ENCODE measurements around the gene PDE11A. TPM values are rescaled to one million over a fixed set of nuclear protein-coding genes. Genes with fewer than 3 reads are reported as not detected.
"Not testable (repeated sequence)": the region's sequence is repeated elsewhere in the genome, so short reads cannot be mapped to it uniquely, and the experiment has no call there.

The PDE11A gene
- total RNA-seq, 2 experiments from 2014 or later, result not detected

GRCh38 chr2:178069551-178069950, 3.0 kb downstream of the PDE11A start:
- Mint-ChIP-seq H3K4me1 (peaks cover 11% of the 10 kb centered on the region), H3K36me3 (ENCODE audit: low read depth) (no peaks in the 10 kb centered on the region), H3K27ac (no peak overlapping the region), H3K4me3 (no peak overlapping the region), H3K27me3 (peaks cover 48% of the 10 kb centered on the region), H3K9me3 (no peaks in the 10 kb centered on the region)
- ChIA-PET CTCF (no interaction called here), POLR2A (no interaction called here)
- no peak for DNase-seq

GRCh38 chr2:178068823-178069454, 3.6 kb downstream of the PDE11A start:
- Mint-ChIP-seq H3K4me3 (no peak overlapping the region), H3K27me3 (peaks cover 42% of the 10 kb centered on the region), H3K27ac (no peak overlapping the region), H3K9me3 (no peaks in the 10 kb centered on the region), H3K36me3 (ENCODE audit: low read depth) (no peaks in the 10 kb centered on the region), H3K4me1 (peaks cover 11% of the 10 kb centered on the region)
- ChIA-PET CTCF (no interaction called here), POLR2A (interaction anchor here (0.6 kb wide), 1 partner anchor 13 kb away, joined by 3 read pairs; no protein-coding TSS in a partner anchor)
- no peak for DNase-seq

- Mint-ChIP-seq H3K27me3 (peaks cover 25% of the 10 kb centered on the region), H3K4me1 (no peaks in the 10 kb centered on the region), H3K9me3 (no peaks in the 10 kb centered on the region), H3K27ac (no peak overlapping the region), H3K36me3 (ENCODE audit: low read depth) (no peaks in the 10 kb centered on the region), H3K4me3 (no peak overlapping the region)
- no peak for DNase-seq
- POLR2A ChIA-PET, result no interaction called here
- CTCF ChIA-PET, result no interaction called here
Observed at GRCh38 chr2:178066890-178067669, 5.5 kb downstream of the PDE11A start.

DNA sequence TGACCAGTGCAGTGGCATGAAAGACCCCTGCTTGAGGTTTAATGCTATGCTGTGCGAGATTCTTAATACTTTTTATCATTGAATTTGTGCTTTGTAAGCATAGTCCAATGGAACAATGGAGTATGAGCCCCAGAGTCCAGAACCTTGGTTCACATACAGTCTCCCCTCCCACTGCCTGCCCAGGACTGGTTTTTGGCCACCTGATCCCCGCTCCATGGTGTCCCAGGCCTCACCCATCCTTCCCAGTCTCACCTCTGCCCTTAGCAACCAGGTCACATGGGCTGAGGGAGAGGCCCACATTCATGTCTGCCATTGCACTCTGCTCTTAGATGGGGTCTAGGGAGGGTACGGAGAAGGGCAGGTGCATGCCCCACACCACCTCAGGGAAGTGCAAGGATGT, 6.3 kb downstream of the PDE11A start:
- ChIA-PET CTCF (no interaction called here), POLR2A (no interaction called here)
- Mint-ChIP-seq H3K9me3 (no peaks in the 10 kb centered on the region), H3K27me3 (peaks cover 19% of the 10 kb centered on the region), H3K36me3 (ENCODE audit: low read depth) (no peaks in the 10 kb centered on the region), H3K4me1 (no peaks in the 10 kb centered on the region), H3K27ac (no peak overlapping the region), H3K4me3 (no peak overlapping the region)
- DNase-seq, result no peak

DNA sequence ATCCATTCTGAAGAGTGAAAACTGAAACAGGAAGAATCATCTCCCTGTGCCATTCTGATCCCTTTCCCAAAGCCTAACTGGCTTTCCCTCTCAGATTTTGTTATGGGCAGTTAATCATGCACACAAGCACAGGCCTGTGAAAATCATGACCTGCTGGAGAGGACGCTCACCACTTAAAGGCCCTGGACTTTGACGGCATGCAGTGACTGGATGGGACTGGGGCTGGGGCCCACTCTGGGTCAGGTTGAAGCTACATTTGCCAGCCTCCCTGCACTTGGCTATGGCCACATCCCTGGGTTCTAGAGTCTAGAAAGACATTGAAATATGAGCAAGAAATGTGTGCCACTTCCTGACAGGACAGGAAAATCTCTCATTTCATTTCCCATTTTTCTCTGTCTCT, 12.9 kb downstream of the PDE11A start:
- ChIA-PET POLR2A (no interaction called here), CTCF (no interaction called here)
- no peak overlapping the region for H3K27ac Mint-ChIP-seq
- no peaks in the 10 kb centered on the region for H3K27me3 Mint-ChIP-seq
- H3K4me1 Mint-ChIP-seq, result no peaks in the 10 kb centered on the region
- H3K36me3 Mint-ChIP-seq (ENCODE audit: low read depth), result no peaks in the 10 kb centered on the region
- DNase-seq, result no peak
- no peak overlapping the region for H3K4me3 Mint-ChIP-seq
- no peaks in the 10 kb centered on the region for H3K9me3 Mint-ChIP-seq

GRCh38 chr2:178059111-178059510, 13.5 kb downstream of the PDE11A start:
- Mint-ChIP-seq H3K4me1 (no peaks in the 10 kb centered on the region), H3K36me3 (ENCODE audit: low read depth) (no peaks in the 10 kb centered on the region), H3K9me3 (no peaks in the 10 kb centered on the region), H3K27ac (no peak overlapping the region), H3K4me3 (no peak overlapping the region), H3K27me3 (no peaks in the 10 kb centered on the region)
- POLR2A ChIA-PET, result no interaction called here
- no peak for DNase-seq
- CTCF ChIA-PET, result no interaction called here

DNA sequence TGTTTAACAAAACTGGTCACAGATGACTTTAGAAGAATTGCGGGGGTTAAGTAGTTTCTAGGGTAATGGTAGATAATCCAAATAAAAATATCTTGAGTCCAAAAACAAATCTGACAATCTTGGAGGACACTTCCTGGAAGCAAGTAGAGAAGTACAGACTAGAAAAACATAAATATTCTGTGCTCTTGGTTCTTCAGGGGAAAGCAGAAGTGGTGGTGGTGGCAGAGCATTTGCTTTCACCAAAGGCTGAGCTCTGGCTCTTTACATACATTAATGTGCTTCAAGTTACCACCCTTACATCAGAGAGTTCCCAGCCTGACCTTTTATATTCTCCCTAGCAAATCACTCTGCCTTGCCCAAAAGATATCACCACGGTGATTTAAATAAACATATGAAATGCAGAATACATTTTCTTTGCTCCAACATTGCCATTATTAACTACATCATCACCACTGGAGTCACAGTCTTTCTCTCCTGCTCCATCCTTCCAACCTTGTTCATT, 15.3 kb downstream of the PDE11A start:
- no peaks in the 10 kb centered on the region for H3K4me1 Mint-ChIP-seq
- CTCF ChIA-PET, result no interaction called here
- no peak overlapping the region for H3K4me3 Mint-ChIP-seq
- DNase-seq, result no peak
- H3K27ac Mint-ChIP-seq, result no peak overlapping the region
- no peaks in the 10 kb centered on the region for H3K36me3 Mint-ChIP-seq (ENCODE audit: low read depth)
- no peaks in the 10 kb centered on the region for H3K9me3 Mint-ChIP-seq
- POLR2A ChIA-PET, result no interaction called here
- H3K27me3 Mint-ChIP-seq, result no peaks in the 10 kb centered on the region

GRCh38 chr2:178056345-178056744, 16.2 kb downstream of the PDE11A start:
- Mint-ChIP-seq H3K4me3 (no peak overlapping the region), H3K9me3 (no peaks in the 10 kb centered on the region), H3K27me3 (peaks cover 3% of the 10 kb centered on the region), H3K27ac (no peak overlapping the region), H3K36me3 (ENCODE audit: low read depth) (no peaks in the 10 kb centered on the region), H3K4me1 (no peaks in the 10 kb centered on the region)
- POLR2A ChIA-PET, result no interaction called here
- no peak for DNase-seq
- CTCF ChIA-PET, result no interaction called here

GRCh38 chr2:178051257-178051656, 21.3 kb downstream of the PDE11A start:
- H3K9me3 Mint-ChIP-seq; DNase-seq; POLR2A ChIA-PET; CTCF ChIA-PET; H3K27ac Mint-ChIP-seq; H3K4me1 Mint-ChIP-seq; H3K27me3 Mint-ChIP-seq; H3K36me3 Mint-ChIP-seq (ENCODE audit: low read depth); H3K4me3 Mint-ChIP-seq: not testable (repeated sequence)

GRCh38 chr2:178047391-178047790, 25.2 kb downstream of the PDE11A start:
- no peak overlapping the region for H3K4me3 Mint-ChIP-seq

GRCh38 chr2:178044836-178045235, 27.7 kb downstream of the PDE11A start:
- DNase-seq, result no peak
- no peaks in the 10 kb centered on the region for H3K9me3 Mint-ChIP-seq
- peaks cover 11% of the 10 kb centered on the region for H3K27me3 Mint-ChIP-seq
- H3K4me3 Mint-ChIP-seq, result no peak overlapping the region
- H3K27ac Mint-ChIP-seq, result no peak overlapping the region
- CTCF ChIA-PET, result interaction anchor here (1.4 kb wide), 1 partner anchor 138 kb away, joined by 3 read pairs; no protein-coding TSS in a partner anchor
- H3K36me3 Mint-ChIP-seq (ENCODE audit: low read depth), result no peaks in the 10 kb centered on the region
- POLR2A ChIA-PET, result no interaction called here
- H3K4me1 Mint-ChIP-seq, result no peaks in the 10 kb centered on the region

More at GRCh38 chr2:178047391-178047790, 25.2 kb downstream of the PDE11A start:
- POLR2A ChIA-PET, result no interaction called here
- Mint-ChIP-seq H3K9me3 (no peaks in the 10 kb centered on the region), H3K36me3 (ENCODE audit: low read depth) (no peaks in the 10 kb centered on the region), H3K4me1 (no peaks in the 10 kb centered on the region), H3K27me3 (peaks cover 14% of the 10 kb centered on the region), H3K27ac (no peak overlapping the region)
- CTCF ChIA-PET, result no interaction called here
- DNase-seq, result no peak

DNA sequence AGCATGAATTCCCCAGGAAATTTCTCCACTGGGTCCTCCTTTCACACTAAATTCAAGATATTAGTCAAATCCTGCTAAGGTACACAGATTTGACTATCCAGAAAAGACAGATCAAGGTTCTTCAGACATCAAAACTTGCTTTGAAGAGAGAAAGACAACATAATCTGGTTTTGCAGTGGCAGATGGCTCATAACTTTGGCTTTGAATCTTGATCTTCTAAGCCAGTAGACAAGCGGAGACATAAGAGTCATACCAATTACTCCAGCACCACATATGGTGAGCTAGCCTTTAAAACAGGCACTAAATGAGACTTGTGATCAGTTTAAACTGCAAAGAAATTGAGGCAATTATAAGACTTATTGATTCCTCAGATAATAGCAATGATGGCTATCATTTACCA, 29.3 kb downstream of the PDE11A start:
- no peak overlapping the region for H3K27ac Mint-ChIP-seq
- no peak overlapping the region for H3K4me3 Mint-ChIP-seq
- no peaks in the 10 kb centered on the region for H3K4me1 Mint-ChIP-seq
- DNase-seq, result no peak
- ChIA-PET POLR2A (no interaction called here), CTCF (no interaction called here)
- no peaks in the 10 kb centered on the region for H3K36me3 Mint-ChIP-seq (ENCODE audit: low read depth)
- no peaks in the 10 kb centered on the region for H3K9me3 Mint-ChIP-seq
- H3K27me3 Mint-ChIP-seq, result peaks cover 13% of the 10 kb centered on the region

DNA sequence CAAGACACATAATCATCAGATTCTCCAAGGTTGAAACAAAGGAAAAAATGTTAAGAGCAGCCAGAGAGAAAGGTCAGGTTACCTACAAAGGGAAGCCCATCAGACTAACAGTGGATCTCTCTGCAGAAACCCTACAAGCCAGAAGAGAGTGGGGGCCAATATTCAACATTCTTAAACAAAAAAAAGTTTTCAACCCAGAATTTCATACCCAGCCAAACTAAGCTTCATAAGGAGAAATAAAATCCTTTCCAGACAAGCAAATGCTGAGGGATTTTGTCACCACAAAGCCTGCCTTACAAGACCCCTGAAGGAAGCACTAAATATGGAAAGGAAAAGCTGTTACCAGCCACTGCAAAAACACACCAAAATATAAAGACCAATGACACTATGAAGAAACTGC, 39.0 kb downstream of the PDE11A start:
- H3K27ac Mint-ChIP-seq; H3K36me3 Mint-ChIP-seq (ENCODE audit: low read depth); CTCF ChIA-PET; H3K4me3 Mint-ChIP-seq; H3K9me3 Mint-ChIP-seq; H3K27me3 Mint-ChIP-seq; POLR2A ChIA-PET; DNase-seq; H3K4me1 Mint-ChIP-seq: not testable (repeated sequence)

- no peak overlapping the region for H3K27ac Mint-ChIP-seq
- no peak for DNase-seq
- ChIA-PET POLR2A (no interaction called here), CTCF (no interaction called here)
- H3K36me3 Mint-ChIP-seq (ENCODE audit: low read depth), result no peaks in the 10 kb centered on the region
- H3K4me3 Mint-ChIP-seq, result no peak overlapping the region
- H3K9me3 Mint-ChIP-seq, result peaks cover 4% of the 10 kb centered on the region
- H3K4me1 Mint-ChIP-seq, result no peaks in the 10 kb centered on the region
- no peaks in the 10 kb centered on the region for H3K27me3 Mint-ChIP-seq
Observed at GRCh38 chr2:178029342-178029741, 43.2 kb downstream of the PDE11A start.

All from activated CD4-positive, alpha-beta T cell treated with anti-CD3 and anti-CD28 coated beads, Interleukin-2, amount 10 ng/mL, durations not matched to agents 7 days and 5 days (primary cell).